GM10266 (cell line): ENCODE results near the gene ECHDC3.

ENCODE experiments used
- DNase-seq: peaks from one replicate; pipeline ENCODE4 v3.0.0; 2012; ENCODE audit errors: extremely low spot score
- TF ChIP-seq, protein P1 (sequence below): IDR thresholded peaks from 2 replicates; pipeline ENCODE4 v1.5.1; 2012; ENCODE audit warnings: mild to moderate bottlenecking, low read depth; ENCODE audit not compliant: control insufficient read depth, insufficient read depth; ENCODE audit errors: missing control alignments

The ECHDC3 gene

GRCh38 chr10:11712744-11713143 lies 29.4 kb upstream of the ECHDC3 start:
- TF ChIP-seq, protein P1, sequence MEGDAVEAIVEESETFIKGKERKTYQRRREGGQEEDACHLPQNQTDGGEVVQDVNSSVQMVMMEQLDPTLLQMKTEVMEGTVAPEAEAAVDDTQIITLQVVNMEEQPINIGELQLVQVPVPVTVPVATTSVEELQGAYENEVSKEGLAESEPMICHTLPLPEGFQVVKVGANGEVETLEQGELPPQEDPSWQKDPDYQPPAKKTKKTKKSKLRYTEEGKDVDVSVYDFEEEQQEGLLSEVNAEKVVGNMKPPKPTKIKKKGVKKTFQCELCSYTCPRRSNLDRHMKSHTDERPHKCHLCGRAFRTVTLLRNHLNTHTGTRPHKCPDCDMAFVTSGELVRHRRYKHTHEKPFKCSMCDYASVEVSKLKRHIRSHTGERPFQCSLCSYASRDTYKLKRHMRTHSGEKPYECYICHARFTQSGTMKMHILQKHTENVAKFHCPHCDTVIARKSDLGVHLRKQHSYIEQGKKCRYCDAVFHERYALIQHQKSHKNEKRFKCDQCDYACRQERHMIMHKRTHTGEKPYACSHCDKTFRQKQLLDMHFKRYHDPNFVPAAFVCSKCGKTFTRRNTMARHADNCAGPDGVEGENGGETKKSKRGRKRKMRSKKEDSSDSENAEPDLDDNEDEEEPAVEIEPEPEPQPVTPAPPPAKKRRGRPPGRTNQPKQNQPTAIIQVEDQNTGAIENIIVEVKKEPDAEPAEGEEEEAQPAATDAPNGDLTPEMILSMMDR = no peak
- DNase-seq = no peak

- TF ChIP-seq, protein P1 = no peak
- no peak for DNase-seq
Measured at GRCh38 chr10:11713186-11713743, 28.9 kb upstream of the ECHDC3 start.

DNA sequence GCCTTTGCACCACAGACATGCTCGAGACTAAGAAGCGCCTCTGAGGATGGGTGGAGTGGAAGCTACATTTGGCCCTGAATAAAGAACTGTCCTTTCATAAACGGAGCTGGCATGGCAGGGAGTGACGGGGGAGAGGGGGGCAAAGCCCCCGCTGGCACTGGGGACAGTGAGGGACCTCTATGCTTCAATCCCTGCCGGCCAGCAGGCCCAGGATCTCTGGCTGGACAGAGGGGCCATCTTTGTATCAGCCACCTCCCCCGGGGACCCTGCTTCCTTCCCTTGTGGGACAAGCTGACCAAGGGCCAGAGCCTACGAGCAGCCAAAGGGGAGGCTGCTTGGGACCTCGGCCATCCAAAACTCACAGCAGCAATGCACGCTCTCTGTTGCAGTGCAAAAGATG lies 28.2 kb upstream of the ECHDC3 start:
- DNase-seq = no peak

DNA sequence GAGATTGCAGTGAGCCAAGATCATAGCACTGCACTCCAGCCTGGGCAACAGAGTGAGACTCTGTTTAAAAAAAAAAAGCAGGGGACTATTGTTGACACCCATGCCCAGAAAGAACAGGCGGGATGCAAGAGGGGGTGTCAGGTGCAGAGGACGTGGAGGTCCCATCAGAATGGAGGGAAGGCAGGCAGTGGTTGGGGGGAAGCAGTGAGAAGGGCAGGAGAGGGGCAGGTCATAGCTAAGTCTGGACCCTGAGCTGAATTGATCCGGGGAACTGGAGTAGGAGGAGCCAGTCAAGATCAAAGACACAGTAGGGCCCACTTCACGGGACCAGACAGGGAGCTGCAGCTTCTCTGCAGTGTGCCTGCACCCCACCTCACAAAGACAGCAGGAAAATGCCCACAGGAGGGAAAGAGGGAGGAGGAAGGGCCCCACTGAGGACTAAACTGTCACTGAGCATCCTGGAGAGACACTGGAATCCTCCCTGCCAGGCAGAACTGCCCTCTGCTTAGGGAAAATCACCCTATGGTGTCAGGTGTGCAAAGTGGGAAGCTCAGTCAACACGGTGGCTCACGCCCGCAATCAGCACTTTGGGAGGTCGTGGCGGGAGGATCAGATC lies 27.3 kb upstream of the ECHDC3 start:
- TF ChIP-seq, protein P1 = no peak

More for the DNA sequence above, 28.2 kb upstream of the ECHDC3 start:
- TF ChIP-seq, protein P1 = no peak

GRCh38 chr10:11715815-11716494 lies 26.2 kb upstream of the ECHDC3 start:
- DNase-seq = no peak
- TF ChIP-seq, protein P1 = no peak

More for the DNA sequence above, 27.3 kb upstream of the ECHDC3 start:
- no peak for DNase-seq

- TF ChIP-seq, protein P1 = no peak
- DNase-seq = no peak
Measured at GRCh38 chr10:11716686-11717085, 25.5 kb upstream of the ECHDC3 start.

GRCh38 chr10:11719496-11720259 lies 22.5 kb upstream of the ECHDC3 start:
- no peak for DNase-seq
- TF ChIP-seq, protein P1 = no peak
